GM19324 (cell line): ENCODE results near the gene PDE11A.
"Not testable (repeated sequence)": the region's sequence is repeated elsewhere in the genome, so short reads cannot be mapped to it uniquely, and the experiment has no call there.

ENCODE experiments used
- ATAC-seq: cut with Tn5 transposase; IDR thresholded peaks from one replicate; pipeline ENCODE4 v1.9.1; 2021; ENCODE audit warnings: mild to moderate bottlenecking, moderate library complexity; ENCODE audit not compliant: unreplicated experiment, low FRiP score

The PDE11A gene

DNA sequence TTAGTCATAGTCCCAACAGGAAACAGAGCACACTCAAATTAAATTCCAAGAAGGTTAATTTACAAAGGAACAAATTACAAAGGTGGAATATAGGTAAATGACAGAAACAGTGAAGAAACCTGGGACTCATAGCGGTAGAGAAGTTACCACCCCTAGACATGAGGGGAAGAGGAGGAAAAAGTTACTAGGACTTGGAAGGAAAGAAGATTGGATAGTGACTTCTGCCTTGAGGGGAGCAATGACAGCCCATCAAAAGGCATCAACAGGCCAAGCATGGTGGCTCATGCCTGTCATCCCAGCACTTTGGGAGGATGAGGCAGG is 2.4 kb upstream of the PDE11A start:
- no peak for ATAC-seq

DNA sequence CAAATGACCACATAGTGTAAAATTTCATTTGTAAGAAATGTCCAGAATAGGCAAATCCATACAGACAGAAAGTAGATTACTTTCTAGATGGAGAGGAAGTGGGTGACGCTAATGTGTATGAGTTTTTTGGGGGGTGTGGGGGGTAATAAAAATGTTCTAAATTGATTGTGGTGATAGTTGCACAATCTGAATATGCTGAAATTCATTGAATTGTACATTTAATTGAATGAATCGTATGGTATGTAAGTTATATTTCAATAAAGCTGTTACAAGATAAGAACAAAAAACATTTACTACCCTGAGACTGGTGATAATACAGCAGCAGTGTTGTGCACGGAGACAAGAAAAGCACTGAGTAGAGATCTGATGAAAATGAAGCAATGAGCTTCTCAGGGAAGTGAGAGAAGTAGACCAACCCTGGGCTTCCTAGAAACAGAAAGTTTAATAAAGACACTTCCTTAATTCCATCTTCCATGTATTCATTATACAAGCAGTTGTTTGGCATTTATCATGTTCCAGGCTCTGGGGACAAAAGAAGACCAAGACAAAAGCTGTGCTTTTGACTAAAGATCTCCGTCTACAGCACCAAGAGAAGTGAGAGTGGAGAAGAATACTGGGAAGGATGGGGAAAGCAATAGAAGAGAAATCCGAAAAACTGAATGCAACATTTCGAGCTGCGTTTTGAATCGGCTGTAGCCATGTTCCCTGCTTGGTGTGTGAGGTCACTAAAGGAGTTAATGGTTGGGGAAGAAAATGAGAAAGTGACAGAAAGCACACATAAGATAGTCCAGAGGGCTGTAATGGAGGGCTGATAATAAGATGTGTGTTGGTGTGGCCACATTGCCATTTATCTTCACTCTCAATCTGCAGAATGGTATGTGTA is 1.8 kb upstream of the PDE11A start:
- no peak for ATAC-seq

DNA sequence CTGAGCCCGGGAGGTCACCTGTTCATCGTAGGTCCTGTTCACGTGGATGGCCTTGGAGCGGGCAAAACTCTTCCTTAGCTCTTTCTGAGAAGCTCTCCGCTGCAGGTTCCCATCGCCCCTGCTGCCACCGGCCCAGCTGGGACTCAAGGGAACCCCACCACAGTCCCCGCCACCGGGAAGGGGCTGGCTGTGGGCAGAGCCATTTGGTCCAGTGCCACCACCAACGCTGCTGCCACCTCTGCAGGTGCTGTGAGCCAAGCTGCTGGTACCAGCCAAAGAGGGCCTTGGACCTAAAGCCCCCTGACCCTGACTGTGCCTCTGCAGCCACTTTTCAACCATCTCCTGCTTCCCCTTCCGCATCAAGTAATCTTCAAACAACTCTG is 586 bp downstream of the PDE11A start:
- no peak for ATAC-seq

- ATAC-seq: no peak
These were observed 1.8 kb downstream of the PDE11A start for GRCh38 chr2:178070824-178071223.

- ATAC-seq: no peak
These were observed 3.0 kb downstream of the PDE11A start for GRCh38 chr2:178069551-178069950.

GRCh38 chr2:178068823-178069454 is 3.6 kb downstream of the PDE11A start:
- no peak for ATAC-seq

DNA sequence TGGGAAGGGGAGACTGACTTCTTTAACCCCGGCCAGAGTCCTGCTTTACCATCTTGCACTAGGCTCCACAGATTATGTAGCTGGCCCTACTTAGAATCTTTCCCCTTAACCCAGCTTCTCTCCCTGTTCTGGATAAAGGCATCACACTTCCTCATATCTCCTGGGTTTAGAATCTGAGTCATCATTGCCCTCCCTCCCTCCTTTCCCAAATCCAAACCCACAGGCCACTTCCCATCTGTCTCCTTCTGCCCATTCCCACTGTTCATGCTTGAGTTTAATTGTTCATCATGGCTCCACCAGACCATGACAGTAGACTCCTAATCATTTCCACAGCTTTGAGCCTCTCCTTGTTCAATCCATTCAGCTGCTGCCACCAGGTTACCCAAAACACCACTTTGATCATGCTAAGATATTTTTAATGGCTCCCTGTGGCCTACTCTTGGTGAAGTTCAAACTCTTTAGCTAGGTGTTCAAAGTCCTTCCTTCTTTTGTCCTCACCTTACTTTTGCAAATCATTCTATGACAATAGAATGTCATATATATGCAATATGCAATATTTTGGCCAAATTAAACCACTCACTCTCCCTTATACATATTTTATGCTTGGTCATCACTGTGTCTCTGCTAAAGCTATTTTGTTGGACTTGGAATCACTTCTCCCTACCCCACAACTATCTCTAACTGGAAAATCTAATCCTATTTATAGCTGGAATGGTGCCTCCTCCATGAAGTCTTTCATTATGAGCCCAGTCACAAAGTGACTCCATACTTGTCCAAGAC is 5.5 kb downstream of the PDE11A start:
- ATAC-seq: no peak

DNA sequence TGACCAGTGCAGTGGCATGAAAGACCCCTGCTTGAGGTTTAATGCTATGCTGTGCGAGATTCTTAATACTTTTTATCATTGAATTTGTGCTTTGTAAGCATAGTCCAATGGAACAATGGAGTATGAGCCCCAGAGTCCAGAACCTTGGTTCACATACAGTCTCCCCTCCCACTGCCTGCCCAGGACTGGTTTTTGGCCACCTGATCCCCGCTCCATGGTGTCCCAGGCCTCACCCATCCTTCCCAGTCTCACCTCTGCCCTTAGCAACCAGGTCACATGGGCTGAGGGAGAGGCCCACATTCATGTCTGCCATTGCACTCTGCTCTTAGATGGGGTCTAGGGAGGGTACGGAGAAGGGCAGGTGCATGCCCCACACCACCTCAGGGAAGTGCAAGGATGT is 6.3 kb downstream of the PDE11A start:
- ATAC-seq: no peak

GRCh38 chr2:178059681-178060080 is 12.9 kb downstream of the PDE11A start:
- ATAC-seq: no peak

- no peak for ATAC-seq
These were observed 13.5 kb downstream of the PDE11A start for GRCh38 chr2:178059111-178059510.

DNA sequence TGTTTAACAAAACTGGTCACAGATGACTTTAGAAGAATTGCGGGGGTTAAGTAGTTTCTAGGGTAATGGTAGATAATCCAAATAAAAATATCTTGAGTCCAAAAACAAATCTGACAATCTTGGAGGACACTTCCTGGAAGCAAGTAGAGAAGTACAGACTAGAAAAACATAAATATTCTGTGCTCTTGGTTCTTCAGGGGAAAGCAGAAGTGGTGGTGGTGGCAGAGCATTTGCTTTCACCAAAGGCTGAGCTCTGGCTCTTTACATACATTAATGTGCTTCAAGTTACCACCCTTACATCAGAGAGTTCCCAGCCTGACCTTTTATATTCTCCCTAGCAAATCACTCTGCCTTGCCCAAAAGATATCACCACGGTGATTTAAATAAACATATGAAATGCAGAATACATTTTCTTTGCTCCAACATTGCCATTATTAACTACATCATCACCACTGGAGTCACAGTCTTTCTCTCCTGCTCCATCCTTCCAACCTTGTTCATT is 15.3 kb downstream of the PDE11A start:
- no peak for ATAC-seq

- no peak for ATAC-seq
These were observed 16.2 kb downstream of the PDE11A start for GRCh38 chr2:178056345-178056744.

- ATAC-seq: not testable (repeated sequence)
These were observed 21.3 kb downstream of the PDE11A start for GRCh38 chr2:178051257-178051656.

DNA sequence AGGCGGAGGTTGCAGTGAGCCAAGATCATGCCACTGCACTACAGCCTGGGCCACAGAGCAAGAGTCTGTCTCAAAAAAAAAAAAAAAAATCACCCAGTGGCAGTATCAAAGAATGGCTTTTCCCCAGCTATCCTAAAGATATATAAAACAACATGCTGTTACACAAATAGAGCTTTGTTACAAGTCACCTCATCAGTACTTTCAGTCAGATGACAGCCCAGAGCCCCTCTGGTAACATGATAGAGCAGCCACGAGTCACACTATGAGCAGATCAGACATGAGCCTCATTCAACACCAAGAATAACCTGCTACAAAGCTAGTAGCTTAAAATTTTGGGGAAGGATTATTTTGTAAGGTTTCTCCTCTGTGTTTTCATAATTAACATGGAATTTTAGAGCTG is 25.2 kb downstream of the PDE11A start:
- ATAC-seq: no peak

GRCh38 chr2:178044836-178045235 is 27.7 kb downstream of the PDE11A start:
- ATAC-seq: no peak

DNA sequence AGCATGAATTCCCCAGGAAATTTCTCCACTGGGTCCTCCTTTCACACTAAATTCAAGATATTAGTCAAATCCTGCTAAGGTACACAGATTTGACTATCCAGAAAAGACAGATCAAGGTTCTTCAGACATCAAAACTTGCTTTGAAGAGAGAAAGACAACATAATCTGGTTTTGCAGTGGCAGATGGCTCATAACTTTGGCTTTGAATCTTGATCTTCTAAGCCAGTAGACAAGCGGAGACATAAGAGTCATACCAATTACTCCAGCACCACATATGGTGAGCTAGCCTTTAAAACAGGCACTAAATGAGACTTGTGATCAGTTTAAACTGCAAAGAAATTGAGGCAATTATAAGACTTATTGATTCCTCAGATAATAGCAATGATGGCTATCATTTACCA is 29.3 kb downstream of the PDE11A start:
- ATAC-seq: no peak

GRCh38 chr2:178033583-178033982 is 39.0 kb downstream of the PDE11A start:
- not testable (repeated sequence) for ATAC-seq

- ATAC-seq: no peak
These were observed 43.2 kb downstream of the PDE11A start for GRCh38 chr2:178029342-178029741.

- no peak for ATAC-seq
These were observed 46.9 kb downstream of the PDE11A start for GRCh38 chr2:178025551-178026185.

GRCh38 chr2:178018141-178018540 is 54.4 kb downstream of the PDE11A start:
- ATAC-seq: no peak

DNA sequence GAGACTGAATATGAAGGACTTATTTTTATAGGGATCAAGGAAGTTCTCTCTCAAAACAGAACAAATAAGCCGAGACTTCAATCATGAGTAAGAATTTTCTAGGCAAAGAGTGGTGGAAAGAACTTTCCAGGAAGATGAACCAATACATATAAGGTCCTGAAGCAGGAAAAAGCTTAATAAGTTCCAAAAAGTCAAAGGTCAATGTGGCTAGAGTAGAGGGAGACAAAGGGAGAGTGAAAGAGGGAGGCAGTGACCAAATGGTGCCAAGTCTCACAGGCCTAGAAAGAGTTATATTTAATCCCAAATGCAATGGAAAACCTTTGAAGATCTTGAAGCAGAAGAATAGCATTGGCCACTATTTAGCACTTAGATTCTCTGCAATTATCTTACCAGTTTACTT is 56.0 kb downstream of the PDE11A start:
- ATAC-seq: no peak
